Measurements from ENCODE around the gene HHIPL1. TPM values are rescaled to one million over a fixed set of nuclear protein-coding genes. Genes with fewer than 3 reads are reported as not detected.

Gene HHIPL1
- total RNA-seq, 1 donor from 2014 or later, result 5.9 TPM

DNA sequence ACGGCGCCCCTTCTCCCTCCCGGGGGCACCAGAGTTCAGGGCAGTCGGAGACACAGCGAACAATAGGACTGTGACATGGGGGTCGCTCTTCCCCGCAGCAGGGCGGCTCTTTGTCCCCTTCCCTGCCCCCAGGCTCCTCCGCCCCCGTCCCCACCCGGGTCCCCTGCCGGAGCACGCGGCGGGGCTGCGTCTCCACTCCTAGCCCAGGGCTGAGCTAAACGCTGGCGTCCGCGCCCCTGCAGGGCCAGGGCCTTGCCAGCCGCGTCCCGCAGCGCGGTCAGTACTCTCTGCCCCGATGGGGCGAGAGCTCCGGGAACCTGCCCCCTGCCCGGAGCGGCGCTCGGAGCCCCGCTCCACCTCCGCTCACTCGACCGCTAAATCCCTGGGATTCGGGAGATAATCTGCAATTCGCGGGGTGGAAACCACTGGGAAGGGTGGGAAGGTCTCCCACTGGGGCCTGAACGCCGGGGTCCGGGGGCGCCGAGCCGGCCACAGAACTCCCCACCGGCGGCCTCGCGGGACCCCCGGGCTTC lies 40.1 kb upstream of the HHIPL1 start:
- peaks cover 52% of the 10 kb centered on the region for H3K4me1 ChIP-seq

DNA sequence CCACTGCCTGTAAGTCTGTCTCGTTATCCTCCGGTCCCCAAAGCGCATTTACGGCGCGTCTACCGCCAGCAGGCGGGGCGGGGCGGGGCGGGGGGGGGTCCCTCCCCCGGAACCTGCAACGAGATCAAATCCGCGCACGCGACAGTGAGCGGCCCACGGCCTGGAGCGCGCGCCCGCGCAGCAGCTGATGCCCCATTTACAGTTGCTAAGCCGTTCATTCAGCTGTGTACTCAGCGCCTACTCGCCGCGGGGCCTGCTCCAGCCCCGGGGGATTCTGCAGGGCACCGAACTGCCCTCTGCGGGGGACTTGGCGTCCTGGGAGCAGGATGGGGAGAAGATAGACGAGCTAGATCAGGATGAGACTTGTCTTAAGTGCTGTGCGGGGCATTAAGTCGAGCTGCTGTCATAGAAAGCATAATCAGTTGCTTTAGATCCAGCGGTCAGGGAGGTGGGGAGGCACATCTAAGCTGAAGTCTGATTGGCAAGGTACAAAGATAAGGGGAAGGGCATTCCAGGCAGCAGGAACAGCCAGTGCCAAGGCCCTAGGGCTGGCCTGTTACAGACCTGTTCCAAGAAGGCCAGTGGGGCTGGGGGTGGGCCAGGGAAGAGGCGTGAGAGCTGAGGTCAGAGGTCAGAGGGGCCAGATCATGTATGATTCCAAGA lies 39.5 kb upstream of the HHIPL1 start:
- intact Hi-C loops (cut with DNase I), result no loop called here
- peak overlapping the region; percentile 83 to 87 for H3K4me3 ChIP-seq
- peaks cover 46% of the 10 kb centered on the region for H3K4me1 ChIP-seq
- no peaks in the 10 kb centered on the region for H3K9me3 ChIP-seq
- no peaks in the 10 kb centered on the region for H3K27me3 ChIP-seq
- TF ChIP-seq POLR2AphosphoS5 (IDR thresholded peaks at IDR 0.05; ENCODE audit: insufficient read depth in 1 of 2, low read depth in 1 of 2) (peak in 1 of 2 donors; percentile 31), POLR2A (IDR thresholded peaks at IDR 0.05) (no peak)
- H3K36me3 ChIP-seq, result no peaks in the 10 kb centered on the region
- no peak for DNase-seq (ENCODE audit: extremely low spot score in 2 of 2)
- peak overlapping the region; percentile 89 for H3K27ac ChIP-seq

More for the DNA sequence above, 40.1 kb upstream of the HHIPL1 start:
- TF ChIP-seq POLR2AphosphoS5 (IDR thresholded peaks at IDR 0.05; ENCODE audit: insufficient read depth in 1 of 2, low read depth in 1 of 2), result peak; percentile 2 to 35
- TF ChIP-seq, protein P1, sequence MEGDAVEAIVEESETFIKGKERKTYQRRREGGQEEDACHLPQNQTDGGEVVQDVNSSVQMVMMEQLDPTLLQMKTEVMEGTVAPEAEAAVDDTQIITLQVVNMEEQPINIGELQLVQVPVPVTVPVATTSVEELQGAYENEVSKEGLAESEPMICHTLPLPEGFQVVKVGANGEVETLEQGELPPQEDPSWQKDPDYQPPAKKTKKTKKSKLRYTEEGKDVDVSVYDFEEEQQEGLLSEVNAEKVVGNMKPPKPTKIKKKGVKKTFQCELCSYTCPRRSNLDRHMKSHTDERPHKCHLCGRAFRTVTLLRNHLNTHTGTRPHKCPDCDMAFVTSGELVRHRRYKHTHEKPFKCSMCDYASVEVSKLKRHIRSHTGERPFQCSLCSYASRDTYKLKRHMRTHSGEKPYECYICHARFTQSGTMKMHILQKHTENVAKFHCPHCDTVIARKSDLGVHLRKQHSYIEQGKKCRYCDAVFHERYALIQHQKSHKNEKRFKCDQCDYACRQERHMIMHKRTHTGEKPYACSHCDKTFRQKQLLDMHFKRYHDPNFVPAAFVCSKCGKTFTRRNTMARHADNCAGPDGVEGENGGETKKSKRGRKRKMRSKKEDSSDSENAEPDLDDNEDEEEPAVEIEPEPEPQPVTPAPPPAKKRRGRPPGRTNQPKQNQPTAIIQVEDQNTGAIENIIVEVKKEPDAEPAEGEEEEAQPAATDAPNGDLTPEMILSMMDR (IDR thresholded peaks at IDR 0.05), result no peak
- Histone ChIP-seq H3K27ac (peak overlapping the region; percentile 89), H3K36me3 (no peaks in the 10 kb centered on the region), H3K27me3 (no peaks in the 10 kb centered on the region), H3K9me3 (no peaks in the 10 kb centered on the region), H3K4me3 (peak overlapping the region; percentile 83 to 87)
- intact Hi-C loops (cut with DNase I), result loop anchor here (5.0 kb wide), 1 partner anchor 43 kb away; no protein-coding TSS in a partner anchor
- DNase-seq (ENCODE audit: extremely low spot score in 2 of 2), result no peak

DNA sequence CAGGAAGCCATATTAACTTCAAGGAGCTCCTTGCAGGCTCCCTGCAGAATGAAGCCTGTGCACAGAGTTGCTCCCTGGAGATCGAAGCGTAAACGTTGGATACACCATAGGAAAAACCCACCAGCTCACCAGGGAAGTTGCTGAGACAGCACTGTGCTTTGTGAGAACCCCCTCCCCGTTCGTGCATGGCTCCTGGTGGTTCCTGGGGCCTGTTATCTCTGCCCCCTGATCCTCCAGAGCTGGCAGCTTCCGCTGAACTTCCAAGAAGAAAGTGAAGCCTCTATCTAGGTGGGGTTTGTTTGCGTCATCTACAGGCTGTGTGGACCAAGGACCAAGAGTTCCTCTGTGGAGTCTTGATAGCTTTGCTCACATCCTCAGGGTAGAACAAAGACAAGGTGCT lies 38.6 kb upstream of the HHIPL1 start:
- Histone ChIP-seq H3K4me3 (no peak overlapping the region), H3K4me1 (peaks cover 37% of the 10 kb centered on the region), H3K36me3 (no peaks in the 10 kb centered on the region), H3K27ac (no peak overlapping the region), H3K27me3 (no peaks in the 10 kb centered on the region), H3K9me3 (no peaks in the 10 kb centered on the region)
- no peak for DNase-seq (ENCODE audit: extremely low spot score in 2 of 2)
- intact Hi-C loops (cut with DNase I), result no loop called here
- no peak for TF ChIP-seq POLR2AphosphoS5 (IDR thresholded peaks at IDR 0.05; ENCODE audit: insufficient read depth in 1 of 2, low read depth in 1 of 2)

DNA sequence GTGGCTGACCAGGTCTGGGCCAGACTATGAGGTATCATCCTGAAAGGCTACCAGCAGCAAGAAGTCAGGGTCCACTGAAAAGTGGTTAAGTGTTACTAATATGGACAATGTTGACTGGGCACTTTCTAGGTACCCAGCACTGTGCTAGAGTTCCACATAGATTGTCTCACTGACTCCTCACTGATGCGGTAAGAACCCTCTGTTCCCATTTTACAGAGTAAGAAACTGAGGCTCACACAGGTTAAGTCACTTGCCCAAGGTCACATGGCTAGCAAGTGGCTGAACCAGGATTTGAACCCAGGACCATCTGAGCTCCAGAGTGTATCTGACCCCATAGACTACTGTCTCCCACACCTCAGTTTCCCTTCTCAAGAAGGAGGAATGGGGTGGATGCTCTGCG lies 36.3 kb upstream of the HHIPL1 start:
- intact Hi-C loops (cut with DNase I), result no loop called here
- H3K4me1 ChIP-seq, result peaks cover 39% of the 10 kb centered on the region
- TF ChIP-seq POLR2AphosphoS5 (IDR thresholded peaks at IDR 0.05; ENCODE audit: insufficient read depth in 1 of 2, low read depth in 1 of 2), result no peak
- no peak for TF ChIP-seq POLR2A (IDR thresholded peaks at IDR 0.05)
- TF ChIP-seq, protein P1 (IDR thresholded peaks at IDR 0.05), result no peak
- H3K27ac ChIP-seq, result no peak overlapping the region
- H3K36me3 ChIP-seq, result no peaks in the 10 kb centered on the region
- no peaks in the 10 kb centered on the region for H3K9me3 ChIP-seq
- no peak for DNase-seq (ENCODE audit: extremely low spot score in 2 of 2)
- H3K27me3 ChIP-seq, result no peaks in the 10 kb centered on the region
- no peak overlapping the region for H3K4me3 ChIP-seq

DNA sequence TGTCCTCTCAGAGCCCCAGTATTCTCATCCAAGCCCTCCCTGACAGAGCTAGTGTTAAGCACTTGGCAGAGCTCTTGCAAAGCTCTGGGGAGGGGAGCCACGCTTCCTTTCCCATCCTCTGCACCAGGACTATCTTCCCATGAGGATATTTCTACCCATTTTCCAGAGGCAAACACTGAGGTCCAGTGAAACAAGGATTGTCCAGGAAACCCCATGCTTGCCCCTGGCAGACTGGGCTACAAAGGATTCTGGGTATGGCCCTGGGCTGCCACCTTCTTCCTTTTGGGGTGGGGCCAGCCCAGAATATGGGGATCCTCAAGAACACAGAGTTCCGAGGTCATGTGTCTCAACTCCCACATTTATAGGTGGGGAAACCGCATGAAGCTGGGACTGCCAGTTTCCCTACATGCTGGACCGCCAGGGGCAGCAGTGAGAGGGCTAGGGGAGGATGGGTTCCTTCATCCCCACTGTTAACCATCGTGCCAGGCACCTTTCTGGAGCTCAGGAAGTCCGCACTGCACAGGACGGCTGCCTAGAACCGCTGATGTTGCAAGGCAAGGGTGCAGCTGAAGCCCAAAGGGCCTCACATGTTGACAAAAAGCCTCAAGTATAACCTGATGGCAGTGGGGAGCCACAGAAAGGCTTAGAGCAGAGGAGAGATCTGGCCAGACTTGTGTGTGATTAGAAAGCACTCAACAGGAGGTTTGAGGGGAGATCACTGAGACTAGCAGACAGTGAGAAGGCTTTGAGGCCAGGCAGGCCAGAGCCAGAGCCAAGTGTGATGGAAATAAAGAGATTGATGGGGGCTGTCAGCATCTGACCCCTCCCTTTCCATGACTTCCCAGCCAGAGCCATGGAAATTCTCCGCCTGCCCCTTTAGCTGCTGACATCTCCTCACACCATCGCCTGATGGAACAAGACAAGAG lies 35.4 kb upstream of the HHIPL1 start:
- Histone ChIP-seq H3K9me3 (no peaks in the 10 kb centered on the region), H3K4me3 (no peak overlapping the region), H3K36me3 (no peaks in the 10 kb centered on the region), H3K27me3 (no peaks in the 10 kb centered on the region), H3K27ac (no peak overlapping the region), H3K4me1 (peaks cover 48% of the 10 kb centered on the region)
- DNase-seq (ENCODE audit: extremely low spot score in 2 of 2), result no peak
- TF ChIP-seq POLR2AphosphoS5 (IDR thresholded peaks at IDR 0.05; ENCODE audit: insufficient read depth in 1 of 2, low read depth in 1 of 2), result no peak
- TF ChIP-seq POLR2A (IDR thresholded peaks at IDR 0.05), result no peak
- TF ChIP-seq, protein P1 (IDR thresholded peaks at IDR 0.05), result no peak
- intact Hi-C loops (cut with DNase I), result no loop called here
